Breast epithelium (tissue), 4 donors: Measurements from ENCODE around the gene COL6A2. TPM values are rescaled to one million over a fixed set of nuclear protein-coding genes. Genes with fewer than 3 reads are reported as not detected.
"Not testable (repeated sequence)": the region's sequence is repeated elsewhere in the genome, so short reads cannot be mapped to it uniquely, and the experiment has no call there.

Source experiments
- DNase-seq, 2 donors: peaks; one replicate each; pipeline ENCODE4 v3.0.0-alpha.2; 2019; ENCODE audit warnings: low spot score in 2 of 2
- H3K27ac ChIP-seq, 2 donors: fragments of 200-600 bp; sonication (generic) in 1 of 2; one replicate each; pipeline ENCODE4 v1.5.1; 2016 to 2019; ENCODE audit warnings: mild to moderate bottlenecking in 1 of 2
- H3K27me3 ChIP-seq, 2 donors: fragments of 200-600 bp; sonication (generic) in 1 of 2; one replicate each; pipeline versions ENCODE4 v1.5.1 to v1.6.0; 2017 to 2019; ENCODE audit warnings: control low read depth in 1 of 2, mild to moderate bottlenecking in 1 of 2
- H3K36me3 ChIP-seq: fragments of 200-600 bp; one replicate; pipeline ENCODE4 v1.5.1; 2019
- H3K4me1 ChIP-seq, 2 donors: fragments of 200-600 bp; sonication (generic); one replicate each; pipeline ENCODE4 v1.5.1; 2016 to 2019; ENCODE audit warnings: control low read depth in 1 of 2
- H3K4me3 ChIP-seq, 3 donors: fragments of 200-600 bp; sonication (generic); 1 replicate in 2 of 3; 2 replicates in 1 of 3; pipeline ENCODE4 v1.5.1; 2016 to 2019; ENCODE audit warnings: mild to moderate bottlenecking in 3 of 3, moderate library complexity in 2 of 3
- H3K9me3 ChIP-seq, 2 donors: fragments of 200-600 bp; sonication (generic) in 1 of 2; one replicate each; pipeline ENCODE4 v1.5.1; 2016 to 2019; ENCODE audit warnings: control low read depth in 1 of 2
- POLR2A ChIP-seq: fragments of 450-650 bp; IDR thresholded peaks from one replicate; pipeline ENCODE4 v1.6.1; 2016; ENCODE audit warnings: antibody characterized with exemption, mild to moderate bottlenecking, moderate library complexity
- POLR2AphosphoS5 ChIP-seq, 3 donors: sonication (generic); formaldehyde crosslinking; IDR thresholded peaks; one replicate each; pipeline ENCODE4 v1.6.1; 2017; ENCODE audit warnings: antibody characterized with exemption in 3 of 3
- intact Hi-C: fragments of 100-400 bp; cut with DNase I; formaldehyde crosslinking; loops from one replicate; pipeline ENCODE4 v1.15.1; 2023; ENCODE audit warnings: low total_unique reads
- total RNA-seq, 3 donors: library from RNA; depleted of rRNA; stranded (reverse); fragments of >200 nt; gene quantifications; one replicate each; pipeline ENCODE4 v1.1.0, GENCODE V29; 2016
- TF ChIP-seq, protein P1 (sequence below), 3 donors: fragments of 450-650 bp; IDR thresholded peaks; one replicate each; pipeline ENCODE4 v1.5.1; 2016 to 2017; ENCODE audit warnings: antibody characterized with exemption in 3 of 3, mild to moderate bottlenecking in 3 of 3, moderate library complexity in 3 of 3

The COL6A2 gene
- total RNA-seq, 3 donors from 2014 or later = 177 to 1,266 (median 418) TPM

DNA sequence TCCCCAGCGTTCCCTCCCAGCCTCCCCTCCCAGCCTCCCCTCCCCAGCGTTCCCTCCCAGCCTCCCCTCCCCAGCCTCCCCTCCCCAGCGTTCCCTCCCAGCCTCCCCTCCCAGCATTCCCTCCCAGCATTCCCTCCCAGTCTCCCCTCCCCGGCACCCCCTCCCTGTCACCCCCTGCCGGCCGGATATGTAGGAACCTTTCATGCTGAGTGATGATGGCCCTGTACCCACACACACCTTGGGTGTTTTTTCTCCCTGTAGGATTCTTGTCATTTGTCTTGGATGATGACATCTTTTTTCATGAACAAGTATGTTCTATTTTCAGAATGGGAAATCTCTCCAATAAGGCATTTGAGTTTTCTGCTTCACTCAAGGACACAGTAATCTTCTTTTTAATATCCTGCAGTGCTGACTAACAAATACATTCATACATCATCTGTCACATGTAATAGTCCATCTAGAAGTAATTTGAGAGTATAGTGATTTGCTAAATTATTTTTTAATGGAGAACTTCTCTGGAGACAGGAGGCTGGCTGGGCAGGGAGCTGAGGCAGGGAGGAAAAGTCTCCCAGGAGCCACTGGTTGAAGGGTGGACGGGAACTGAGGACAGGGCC is 38.0 kb downstream of the COL6A2 start:
- intact Hi-C loops = loop anchor here (1.0 to 5.0 kb wide), 2 partner anchors 26 to 326 kb away; no protein-coding TSS in a partner anchor
- TF ChIP-seq, protein P1, sequence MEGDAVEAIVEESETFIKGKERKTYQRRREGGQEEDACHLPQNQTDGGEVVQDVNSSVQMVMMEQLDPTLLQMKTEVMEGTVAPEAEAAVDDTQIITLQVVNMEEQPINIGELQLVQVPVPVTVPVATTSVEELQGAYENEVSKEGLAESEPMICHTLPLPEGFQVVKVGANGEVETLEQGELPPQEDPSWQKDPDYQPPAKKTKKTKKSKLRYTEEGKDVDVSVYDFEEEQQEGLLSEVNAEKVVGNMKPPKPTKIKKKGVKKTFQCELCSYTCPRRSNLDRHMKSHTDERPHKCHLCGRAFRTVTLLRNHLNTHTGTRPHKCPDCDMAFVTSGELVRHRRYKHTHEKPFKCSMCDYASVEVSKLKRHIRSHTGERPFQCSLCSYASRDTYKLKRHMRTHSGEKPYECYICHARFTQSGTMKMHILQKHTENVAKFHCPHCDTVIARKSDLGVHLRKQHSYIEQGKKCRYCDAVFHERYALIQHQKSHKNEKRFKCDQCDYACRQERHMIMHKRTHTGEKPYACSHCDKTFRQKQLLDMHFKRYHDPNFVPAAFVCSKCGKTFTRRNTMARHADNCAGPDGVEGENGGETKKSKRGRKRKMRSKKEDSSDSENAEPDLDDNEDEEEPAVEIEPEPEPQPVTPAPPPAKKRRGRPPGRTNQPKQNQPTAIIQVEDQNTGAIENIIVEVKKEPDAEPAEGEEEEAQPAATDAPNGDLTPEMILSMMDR (IDR thresholded peaks at IDR 0.05) = no peak
- no peak for TF ChIP-seq POLR2A
- TF ChIP-seq POLR2AphosphoS5 (IDR thresholded peaks at IDR 0.05) = no peak
- Histone ChIP-seq H3K4me3 (no peak overlapping the region), H3K27me3 (no peaks in the 10 kb centered on the region), H3K36me3 (no peaks in the 10 kb centered on the region), H3K9me3 (no peaks in the 10 kb centered on the region), H3K27ac (no peak overlapping the region), H3K4me1 (no peaks in the 10 kb centered on the region)
- no peak for DNase-seq

DNA sequence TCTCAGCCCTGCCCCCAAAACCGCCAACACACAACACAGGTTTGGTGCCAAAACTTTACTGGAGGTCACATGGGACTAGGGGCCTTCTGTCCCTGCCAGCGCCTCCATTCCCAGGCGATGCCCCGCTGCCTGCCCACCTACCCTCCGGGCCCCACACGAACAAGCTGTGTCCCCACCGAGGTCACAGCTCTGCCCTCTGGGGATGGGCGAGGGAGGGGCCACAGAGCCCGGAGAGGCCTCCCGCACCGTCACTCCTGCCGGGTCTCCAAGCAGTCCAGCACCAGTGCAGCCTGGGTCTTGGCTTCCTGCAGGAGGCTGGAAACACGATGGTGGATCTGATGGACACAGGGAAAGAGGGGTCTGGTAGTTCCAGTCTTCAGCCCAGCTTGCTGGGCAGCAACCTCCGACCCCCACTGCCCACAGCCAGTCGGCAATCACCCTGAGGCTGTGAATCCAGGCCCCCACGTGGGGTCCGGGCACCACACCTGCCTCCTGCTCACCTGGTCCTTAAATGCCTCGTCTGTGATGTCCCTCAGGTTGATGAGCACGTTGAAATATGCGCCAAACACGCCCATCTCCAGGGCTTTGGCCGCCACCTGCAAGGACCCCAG is 38.9 kb downstream of the COL6A2 start:
- no peaks in the 10 kb centered on the region for H3K36me3 ChIP-seq
- TF ChIP-seq, protein P1 (IDR thresholded peaks at IDR 0.05) = no peak
- TF ChIP-seq POLR2AphosphoS5 (IDR thresholded peaks at IDR 0.05) (no peak), POLR2A (no peak)
- intact Hi-C loops = loop anchor here (5.0 kb wide), 1 partner anchor 325 kb away; no protein-coding TSS in a partner anchor
- H3K27ac ChIP-seq = no peak overlapping the region
- no peak for DNase-seq
- no peak overlapping the region for H3K4me3 ChIP-seq
- no peaks in the 10 kb centered on the region for H3K4me1 ChIP-seq
- no peaks in the 10 kb centered on the region for H3K9me3 ChIP-seq
- no peaks in the 10 kb centered on the region for H3K27me3 ChIP-seq

DNA sequence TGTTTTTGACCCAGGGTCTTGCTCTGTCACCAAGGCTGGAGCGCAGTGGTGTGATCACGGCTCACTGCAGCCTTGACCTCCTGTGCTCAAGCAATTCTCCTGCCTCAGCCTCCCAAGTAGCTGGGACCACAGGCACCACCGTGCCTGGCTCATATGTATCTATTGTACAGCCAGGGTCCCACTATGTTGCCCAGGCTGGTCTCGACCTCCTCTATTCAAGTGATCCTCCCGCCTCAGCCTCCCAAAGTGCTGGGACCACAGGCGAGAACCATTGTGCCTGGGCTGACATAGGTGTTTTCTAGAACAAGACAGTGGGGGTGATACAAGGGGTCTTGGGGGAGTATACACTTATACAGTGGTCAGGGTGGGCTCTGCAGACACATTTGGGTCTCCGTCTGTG is 40.0 kb downstream of the COL6A2 start:
- TF ChIP-seq POLR2A (no peak), POLR2AphosphoS5 (IDR thresholded peaks at IDR 0.05) (no peak)
- TF ChIP-seq, protein P1 (IDR thresholded peaks at IDR 0.05) = no peak
- no peaks in the 10 kb centered on the region for H3K9me3 ChIP-seq
- no peak overlapping the region for H3K27ac ChIP-seq
- intact Hi-C loops = loop anchor here (5.0 kb wide), 1 partner anchor 324 kb away; no protein-coding TSS in a partner anchor
- H3K4me3 ChIP-seq = no peak overlapping the region
- H3K4me1 ChIP-seq = no peaks in the 10 kb centered on the region
- no peaks in the 10 kb centered on the region for H3K27me3 ChIP-seq
- H3K36me3 ChIP-seq = no peaks in the 10 kb centered on the region
- no peak for DNase-seq

DNA sequence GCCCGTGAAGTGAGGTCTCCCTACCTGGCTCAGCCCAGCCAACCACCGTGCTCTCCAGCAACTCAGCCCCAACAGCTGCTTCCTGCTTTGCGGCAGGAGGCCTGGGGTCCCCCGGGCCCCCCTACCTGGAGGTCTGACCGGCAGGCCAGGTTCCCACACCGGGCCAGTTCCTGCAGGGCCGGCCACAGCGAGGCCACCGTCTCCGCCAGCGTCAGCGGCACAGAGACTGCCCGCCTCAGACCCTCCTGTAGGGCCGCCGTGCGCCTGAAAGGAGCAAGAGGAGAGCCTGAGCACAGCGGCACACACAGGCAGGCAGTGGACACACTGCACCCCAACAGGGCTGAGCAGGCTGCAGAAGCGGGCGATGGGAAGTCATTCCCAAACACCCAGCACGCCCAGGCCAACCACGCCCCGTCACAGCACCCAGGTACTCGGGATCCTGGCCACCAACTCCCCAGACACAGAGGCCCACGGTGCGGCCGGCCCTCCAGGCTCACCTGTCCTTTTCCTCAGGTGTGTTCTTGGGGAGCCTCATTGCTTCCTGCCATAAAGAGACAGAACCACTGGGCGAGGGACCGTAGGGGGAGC is 40.6 kb downstream of the COL6A2 start:
- TF ChIP-seq, protein P1 (IDR thresholded peaks at IDR 0.05) = no peak
- TF ChIP-seq POLR2AphosphoS5 (IDR thresholded peaks at IDR 0.05) = no peak
- DNase-seq = no peak
- Histone ChIP-seq H3K36me3 (no peaks in the 10 kb centered on the region), H3K27me3 (no peaks in the 10 kb centered on the region), H3K4me3 (no peak overlapping the region), H3K27ac (no peak overlapping the region), H3K9me3 (no peaks in the 10 kb centered on the region), H3K4me1 (no peaks in the 10 kb centered on the region)
- intact Hi-C loops = loop anchor here (5.0 kb wide), 1 partner anchor 324 kb away; no protein-coding TSS in a partner anchor

DNA sequence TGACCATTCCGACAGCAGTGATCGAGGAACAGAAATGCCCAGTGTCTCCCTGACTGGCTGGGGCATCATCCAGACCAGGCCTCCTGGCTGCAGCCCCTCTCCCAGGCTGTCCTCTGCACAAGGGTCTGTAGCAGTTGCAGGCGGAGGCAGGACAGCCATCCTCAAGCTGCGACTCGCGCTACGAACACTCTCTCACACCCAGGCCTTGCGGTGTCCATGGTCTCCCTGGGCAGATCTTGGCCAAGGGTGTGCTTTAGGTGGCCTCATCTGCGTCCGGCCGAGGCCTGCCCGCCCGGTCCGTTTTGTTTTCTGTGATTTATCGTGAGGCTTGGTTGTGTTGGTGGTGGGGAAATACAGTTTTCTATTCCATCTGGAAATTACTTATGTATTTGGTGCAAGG is 41.8 kb downstream of the COL6A2 start:
- intact Hi-C loops = loop anchor here (5.0 kb wide), 1 partner anchor 323 kb away; no protein-coding TSS in a partner anchor
- TF ChIP-seq, protein P1 (IDR thresholded peaks at IDR 0.05) = no peak
- TF ChIP-seq POLR2AphosphoS5 (IDR thresholded peaks at IDR 0.05) = no peak
- no peak for TF ChIP-seq POLR2A
- Histone ChIP-seq H3K27me3 (no peaks in the 10 kb centered on the region), H3K4me3 (no peak overlapping the region), H3K36me3 (no peaks in the 10 kb centered on the region), H3K9me3 (no peaks in the 10 kb centered on the region), H3K4me1 (no peaks in the 10 kb centered on the region), H3K27ac (no peak overlapping the region)
- DNase-seq = no peak

DNA sequence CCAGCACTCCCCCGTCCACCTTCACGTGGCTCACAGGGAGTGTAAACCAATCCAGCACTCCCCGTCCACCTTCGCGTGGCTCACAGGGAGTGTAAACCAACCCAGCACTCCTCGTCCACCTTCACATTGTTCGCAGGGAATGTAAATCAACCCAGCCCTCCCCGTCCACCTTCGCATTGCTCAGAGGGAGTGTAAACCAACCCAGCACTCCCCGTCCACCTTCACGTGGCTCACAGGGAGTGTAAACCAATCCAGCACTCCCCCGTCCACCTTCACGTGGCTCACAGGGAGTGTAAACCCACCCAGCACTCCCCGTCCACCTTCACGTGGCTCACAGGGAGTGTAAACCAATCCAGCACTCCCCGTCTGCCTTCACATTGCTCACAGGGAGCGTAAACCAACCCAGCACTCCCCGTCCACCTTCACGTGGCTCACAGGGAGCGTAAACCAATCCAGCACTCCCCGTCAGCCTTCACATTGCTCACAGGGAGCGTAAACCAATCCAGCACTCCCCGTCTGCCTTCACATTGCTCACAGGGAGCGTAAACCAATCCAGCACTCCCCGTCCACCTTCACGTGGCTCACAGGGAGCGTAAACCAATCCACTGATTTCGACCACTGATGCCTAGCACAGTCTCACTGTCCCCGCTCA is 42.6 kb downstream of the COL6A2 start:
- H3K27ac ChIP-seq, H3K9me3 ChIP-seq, H3K27me3 ChIP-seq, H3K36me3 ChIP-seq, DNase-seq, H3K4me3 ChIP-seq, intact Hi-C loops, H3K4me1 ChIP-seq: not testable (repeated sequence)
